B cell (primary cell): ENCODE measurements around the gene NATD1. TPM values are rescaled to one million over a fixed set of nuclear protein-coding genes. Genes with fewer than 3 reads are reported as not detected.
A peak's percentile ranks its signal among the peaks of the same experiment; 100 is the strongest.

Experiments used
- ATAC-seq: fragments of 200-7000 bp; cut with Tn5 transposase; one replicate; pipeline ENCODE4 v1.10.0; 2021; ENCODE audit warnings: low read depth, mild to moderate bottlenecking, moderate number of reproducible peaks, moderate library complexity
- CTCF ChIA-PET: fragments of 350-600 bp; sonication (Branson Sonifier 250); formaldehyde crosslinking; loops from one replicate; lab custom pipeline; 2021; ENCODE audit warnings: antibody characterized with exemption, inconsistent platforms; lab: Charles Lee
- POLR2A ChIA-PET: fragments of 350-600 bp; sonication (Branson Sonifier 250); formaldehyde crosslinking; loops from one replicate; lab custom pipeline; 2021; ENCODE audit warnings: antibody characterized with exemption; lab: Charles Lee
- DNase-seq: peaks from one replicate; pipeline ENCODE4 v3.0.0; 2013
- H2AFZ ChIP-seq: 2 replicates; pipeline ENCODE4 v1.6.1; 2012; ENCODE audit warnings: mild to moderate bottlenecking, low read depth, low read length; ENCODE audit not compliant: insufficient read depth, poor library complexity, severe bottlenecking
- H3K27ac ChIP-seq, 2 donors: 1 replicate in 1 of 2; 2 replicates in 1 of 2; pipeline ENCODE4 v1.5.1; 2012 to 2013; ENCODE audit warnings: low read length in 2 of 2, mild to moderate bottlenecking in 2 of 2, moderate library complexity in 1 of 2
- H3K27me3 ChIP-seq, 4 experiments: fragments of 200-600 bp in 1 of 4; sonication (generic) in 1 of 4; replicated peaks in 1 of 4; 1 replicate in 2 of 4; 2 replicates in 2 of 4; pipeline versions ENCODE4 v1.6.1 to v1.7.0; 2013 to 2016; ENCODE audit warnings: low read length in 3 of 4, mild to moderate bottlenecking in 2 of 4, mixed read lengths in 1 of 4, moderate library complexity in 1 of 4; ENCODE audit not compliant: insufficient read depth in 4 of 4, control insufficient read depth in 3 of 4; ENCODE audit errors: control extremely low read depth in 1 of 4
- H3K36me3 ChIP-seq, 2 experiments: replicated peaks in 1 of 2; 1 replicate in 1 of 2; 2 replicates in 1 of 2; pipeline versions ENCODE4 v1.6.1 to v1.7.1; 2013; ENCODE audit warnings: low read length in 1 of 2; ENCODE audit not compliant: insufficient read depth in 2 of 2, control insufficient read depth in 1 of 2; ENCODE audit errors: control extremely low read depth in 1 of 2, extremely low read depth in 1 of 2
- H3K4me1 ChIP-seq, 2 donors: fragments of 200-600 bp in 1 of 2; sonication (generic) in 1 of 2; 1 replicate in 1 of 2; 2 replicates in 1 of 2; pipeline versions ENCODE4 v1.5.1 to v1.6.1; 2013 to 2017; ENCODE audit warnings: low read length in 2 of 2; ENCODE audit not compliant: control insufficient read depth in 2 of 2, insufficient read depth in 2 of 2
- H3K4me2 ChIP-seq: replicated peaks from 2 replicates; pipeline ENCODE3; 2012; ENCODE audit warnings: mild to moderate bottlenecking, low read depth, low read length; ENCODE audit not compliant: poor library complexity, severe bottlenecking
- H3K4me3 ChIP-seq, 5 experiments: fragments of 200-600 bp in 1 of 5; sonication (generic) in 1 of 5; 1 replicate in 3 of 5; 2 replicates in 2 of 5; pipeline versions ENCODE4 v1.5.1 to v1.7.0; 2011 to 2016; ENCODE audit warnings: low read length in 4 of 5, mild to moderate bottlenecking in 4 of 5, low read depth in 2 of 5, control low read depth in 1 of 5, moderate library complexity in 1 of 5; ENCODE audit not compliant: insufficient read depth in 1 of 5; ENCODE audit errors: control extremely low read depth in 1 of 5, extremely low read depth in 1 of 5
- H3K79me2 ChIP-seq: fragments of 200-600 bp; sonication (generic); one replicate; pipeline ENCODE4 v1.6.0; 2016; ENCODE audit warnings: low read length; ENCODE audit not compliant: control insufficient read depth, insufficient read depth
- H3K9ac ChIP-seq: fragments of 200-600 bp; sonication (generic); 2 replicates; pipeline ENCODE4 v1.6.1; 2017; ENCODE audit warnings: mild to moderate bottlenecking, low read length, moderate library complexity
- H3K9me3 ChIP-seq, 3 donors: one replicate each; pipeline versions ENCODE4 v1.6.1 to v1.7.1; 2013; ENCODE audit warnings: low read length in 2 of 3; ENCODE audit not compliant: control insufficient read depth in 2 of 3, insufficient read depth in 1 of 3; ENCODE audit errors: control extremely low read depth in 1 of 3
- H4K20me1 ChIP-seq: 2 replicates; pipeline ENCODE4 v1.6.0; 2012; ENCODE audit warnings: mild to moderate bottlenecking, low read length; ENCODE audit not compliant: insufficient read depth, control insufficient read depth, poor library complexity, severe bottlenecking
- H3K27ac Mint-ChIP-seq: one replicate; pipeline ENCODE4 v1.8.0; 2021; ENCODE audit warnings: mixed read lengths
- H3K27me3 Mint-ChIP-seq: one replicate; pipeline ENCODE4 v1.8.0; 2021; ENCODE audit warnings: mixed read lengths
- H3K4me1 Mint-ChIP-seq: one replicate; pipeline ENCODE4 v1.8.0; 2021; ENCODE audit warnings: mixed read lengths
- H3K4me3 Mint-ChIP-seq: one replicate; pipeline ENCODE4 v1.8.0; 2021; ENCODE audit warnings: mixed read lengths
- H3K9me3 Mint-ChIP-seq: one replicate; pipeline ENCODE4 v1.8.0; 2022; ENCODE audit warnings: mixed read lengths; ENCODE audit not compliant: insufficient read depth
- EZH2 ChIP-seq: IDR thresholded peaks from 2 replicates; pipeline ENCODE4 v1.6.1; 2012; ENCODE audit warnings: borderline replicate concordance, low read depth, mild to moderate bottlenecking, moderate library complexity, low read length; ENCODE audit not compliant: insufficient read depth, poor library complexity, severe bottlenecking
- WGBS: methylation state at CpG from one replicate; pipeline ENCODE4 v1.1.5; 2013; ENCODE audit warnings: missing lambda C conversion rate; ENCODE audit not compliant: insufficient coverage; 5-methylcytosine and 5-hydroxymethylcytosine counted together
- intact Hi-C: fragments of 100-400 bp; cut with micrococcal nuclease; formaldehyde crosslinking; loops from one replicate; pipeline ENCODE4 v1.10.0; 2022
- polyA plus RNA-seq: library from polyadenylated mRNA; depleted of rRNA; stranded (reverse); fragments of >200 nt; gene quantifications from 2 replicates; pipeline ENCODE4 v1.2.3, GENCODE V29; 2012
- total RNA-seq, 2 donors: library from RNA; stranded (reverse); fragments of 120-200 nt in 1 of 2; gene quantifications; 1 replicate in 1 of 2; 2 replicates in 1 of 2; pipeline versions ENCODE4 v1.2.3 to v1.2.4, GENCODE V29; 2013 to 2022
- TF ChIP-seq, protein P1 (sequence below): fragments of 200-600 bp; IDR thresholded peaks from one replicate; pipeline ENCODE4 v1.8.0; 2022; ENCODE audit warnings: antibody characterized with exemption, mild to moderate bottlenecking

Gene NATD1
- total and polyA plus RNA-seq, 2 donors (not counting 1 experiment from before 2014, with no cell fraction given) = 2.0 to 6.7 TPM

DNA sequence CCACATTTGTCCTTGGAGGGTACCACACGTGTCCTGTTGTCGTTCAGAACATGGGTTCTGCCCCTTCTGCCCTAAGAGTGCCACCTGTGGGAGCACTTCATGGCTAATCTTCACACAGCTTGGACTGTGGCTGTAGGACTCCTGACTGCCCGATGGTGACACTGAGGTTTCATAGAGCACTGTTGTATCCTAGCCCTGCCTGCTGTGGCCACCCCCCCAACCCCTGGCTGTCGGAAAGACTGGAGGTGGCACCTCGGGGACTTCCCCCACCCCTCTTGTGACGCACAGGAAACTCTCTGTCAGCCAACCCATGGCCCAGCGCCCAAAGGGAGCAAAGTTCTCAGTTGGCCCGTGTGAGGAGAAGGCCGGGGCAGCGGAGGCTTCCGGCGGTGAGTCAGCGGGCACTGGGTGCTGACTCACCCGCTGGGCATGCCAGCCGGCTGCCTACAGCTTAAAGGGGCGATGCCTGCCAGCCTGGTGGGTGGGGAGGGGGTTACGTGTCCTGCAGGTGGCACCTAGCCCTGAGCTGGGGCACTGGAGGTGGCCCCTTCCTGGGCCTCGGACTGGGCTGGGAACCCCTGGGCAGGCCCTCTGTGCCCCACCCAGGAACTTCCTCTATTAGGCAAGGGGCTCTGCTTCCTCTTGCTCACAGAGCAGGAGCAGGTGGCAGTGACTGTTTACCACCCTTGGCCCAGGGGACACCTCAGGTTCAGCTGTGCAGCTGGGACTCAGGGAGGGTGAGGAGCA, 34.7 kb upstream of the NATD1 start:
- TF ChIP-seq EZH2 = no peak
- TF ChIP-seq, protein P1, sequence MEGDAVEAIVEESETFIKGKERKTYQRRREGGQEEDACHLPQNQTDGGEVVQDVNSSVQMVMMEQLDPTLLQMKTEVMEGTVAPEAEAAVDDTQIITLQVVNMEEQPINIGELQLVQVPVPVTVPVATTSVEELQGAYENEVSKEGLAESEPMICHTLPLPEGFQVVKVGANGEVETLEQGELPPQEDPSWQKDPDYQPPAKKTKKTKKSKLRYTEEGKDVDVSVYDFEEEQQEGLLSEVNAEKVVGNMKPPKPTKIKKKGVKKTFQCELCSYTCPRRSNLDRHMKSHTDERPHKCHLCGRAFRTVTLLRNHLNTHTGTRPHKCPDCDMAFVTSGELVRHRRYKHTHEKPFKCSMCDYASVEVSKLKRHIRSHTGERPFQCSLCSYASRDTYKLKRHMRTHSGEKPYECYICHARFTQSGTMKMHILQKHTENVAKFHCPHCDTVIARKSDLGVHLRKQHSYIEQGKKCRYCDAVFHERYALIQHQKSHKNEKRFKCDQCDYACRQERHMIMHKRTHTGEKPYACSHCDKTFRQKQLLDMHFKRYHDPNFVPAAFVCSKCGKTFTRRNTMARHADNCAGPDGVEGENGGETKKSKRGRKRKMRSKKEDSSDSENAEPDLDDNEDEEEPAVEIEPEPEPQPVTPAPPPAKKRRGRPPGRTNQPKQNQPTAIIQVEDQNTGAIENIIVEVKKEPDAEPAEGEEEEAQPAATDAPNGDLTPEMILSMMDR = no peak
- H3K27ac Mint-ChIP-seq = peak overlapping the region; percentile 99
- intact Hi-C loops = loop anchor here (1.0 to 2.0 kb wide), 7 partner anchors 8 to 162 kb away; partner anchors contain the start of genes DHRS7B, NATD1 and TMEM11
- peak overlapping the region; percentile 96 for H3K4me3 Mint-ChIP-seq
- H3K36me3 ChIP-seq = peaks cover 0 to 17% of the 10 kb centered on the region in 2 experiments
- peak overlapping the region; percentile 95 for H3K27ac ChIP-seq
- peaks cover 42 to 68% of the 10 kb centered on the region in 2 donors for H3K4me1 ChIP-seq
- DNase-seq = peak; percentile 96
- H3K9me3 Mint-ChIP-seq = no peaks in the 10 kb centered on the region
- H2AFZ ChIP-seq = peak overlapping the region; percentile 46
- peak overlapping the region; percentile 81 to 98 (median 93) for H3K4me3 ChIP-seq
- H3K4me2 ChIP-seq = peak overlapping the region; percentile 90
- peaks cover 93% of the 10 kb centered on the region for H3K79me2 ChIP-seq
- H3K9me3 ChIP-seq = peaks cover 0 to 10% (median 0%) of the 10 kb centered on the region in 3 donors
- no peaks in the 10 kb centered on the region for H3K27me3 ChIP-seq
- H3K9ac ChIP-seq = peak overlapping the region; percentile 92
- ATAC-seq = peak; percentile 60
- H4K20me1 ChIP-seq = peaks cover 64% of the 10 kb centered on the region
- ChIA-PET POLR2A (interaction anchor here (1.0 to 2.7 kb wide), 8 partner anchors 8 to 244 kb away, joined by 3 to 18 read pairs (median 8); partner anchors contain the start of genes NATD1 and USP22), CTCF (interaction anchor here (0.7 to 4.3 kb wide), 15 partner anchors 8 to 246 kb away, joined by 3 to 42 read pairs (median 5); partner anchors contain the start of genes NATD1, TMEM11 and USP22)
- WGBS = under 1% methylated on average over 18 of the region's 18 CpGs
- peaks cover 69% of the 10 kb centered on the region for H3K4me1 Mint-ChIP-seq
- no peaks in the 10 kb centered on the region for H3K27me3 Mint-ChIP-seq
